GM10266 (cell line): ENCODE measurements around the gene MFAP3L.

ENCODE experiments used
- DNase-seq: peaks from one replicate; pipeline ENCODE4 v3.0.0; 2012; ENCODE audit errors: extremely low spot score
- TF ChIP-seq, protein P1 (sequence below): IDR thresholded peaks from 2 replicates; pipeline ENCODE4 v1.5.1; 2012; ENCODE audit warnings: mild to moderate bottlenecking, low read depth; ENCODE audit not compliant: control insufficient read depth, insufficient read depth; ENCODE audit errors: missing control alignments

Gene MFAP3L

DNA sequence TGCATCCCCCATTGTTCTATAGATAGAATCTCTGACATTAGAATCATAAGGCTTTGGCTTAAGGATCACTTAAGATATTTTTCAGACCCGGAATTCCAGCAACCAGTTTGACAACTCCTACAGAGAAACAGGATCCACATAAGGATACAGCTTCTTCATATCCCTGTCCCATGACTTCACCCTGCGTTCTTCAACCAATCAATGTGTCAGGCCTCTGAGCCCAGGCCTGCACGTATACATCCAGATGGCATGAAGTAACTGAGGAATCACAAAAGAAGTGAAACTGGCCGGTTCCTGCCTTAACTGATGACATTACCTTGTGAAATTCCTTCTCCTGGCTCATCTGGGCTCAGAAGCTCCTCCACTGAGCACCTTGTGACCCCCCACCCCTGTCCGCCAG lies 85.1 kb downstream of the MFAP3L start:
- TF ChIP-seq, protein P1, sequence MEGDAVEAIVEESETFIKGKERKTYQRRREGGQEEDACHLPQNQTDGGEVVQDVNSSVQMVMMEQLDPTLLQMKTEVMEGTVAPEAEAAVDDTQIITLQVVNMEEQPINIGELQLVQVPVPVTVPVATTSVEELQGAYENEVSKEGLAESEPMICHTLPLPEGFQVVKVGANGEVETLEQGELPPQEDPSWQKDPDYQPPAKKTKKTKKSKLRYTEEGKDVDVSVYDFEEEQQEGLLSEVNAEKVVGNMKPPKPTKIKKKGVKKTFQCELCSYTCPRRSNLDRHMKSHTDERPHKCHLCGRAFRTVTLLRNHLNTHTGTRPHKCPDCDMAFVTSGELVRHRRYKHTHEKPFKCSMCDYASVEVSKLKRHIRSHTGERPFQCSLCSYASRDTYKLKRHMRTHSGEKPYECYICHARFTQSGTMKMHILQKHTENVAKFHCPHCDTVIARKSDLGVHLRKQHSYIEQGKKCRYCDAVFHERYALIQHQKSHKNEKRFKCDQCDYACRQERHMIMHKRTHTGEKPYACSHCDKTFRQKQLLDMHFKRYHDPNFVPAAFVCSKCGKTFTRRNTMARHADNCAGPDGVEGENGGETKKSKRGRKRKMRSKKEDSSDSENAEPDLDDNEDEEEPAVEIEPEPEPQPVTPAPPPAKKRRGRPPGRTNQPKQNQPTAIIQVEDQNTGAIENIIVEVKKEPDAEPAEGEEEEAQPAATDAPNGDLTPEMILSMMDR: no peak

DNA sequence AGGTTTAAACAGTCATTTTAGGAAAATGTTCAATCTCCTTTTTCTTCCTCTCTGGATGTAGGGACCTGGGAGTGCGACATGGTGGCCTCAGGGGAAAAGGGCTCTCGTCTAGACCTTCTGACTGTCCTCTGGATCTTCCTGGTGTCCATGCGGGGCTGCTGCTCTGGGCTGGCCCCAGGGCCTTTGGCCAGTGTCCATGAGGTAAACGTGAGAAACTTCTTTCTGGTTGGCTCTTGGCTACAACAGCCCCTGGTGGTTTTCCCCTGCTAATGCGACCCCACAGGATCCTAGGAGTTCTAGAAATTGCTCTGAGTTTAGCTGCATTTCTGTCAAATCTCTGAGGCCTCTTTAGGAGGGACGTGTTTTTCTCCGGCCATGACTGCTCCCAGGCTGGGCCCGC lies 85.7 kb downstream of the MFAP3L start:
- DNase-seq: no peak
- TF ChIP-seq, protein P1: no peak

More for the DNA sequence above, 85.1 kb downstream of the MFAP3L start:
- DNase-seq: no peak
